HG03045 (cell line): ENCODE measurements around the gene KIF6.

Experiments used
- ATAC-seq: cut with Tn5 transposase; IDR thresholded peaks from one replicate; pipeline ENCODE4 v1.9.1; 2021; ENCODE audit warnings: mild to moderate bottlenecking, moderate library complexity; ENCODE audit not compliant: unreplicated experiment

The KIF6 gene

DNA sequence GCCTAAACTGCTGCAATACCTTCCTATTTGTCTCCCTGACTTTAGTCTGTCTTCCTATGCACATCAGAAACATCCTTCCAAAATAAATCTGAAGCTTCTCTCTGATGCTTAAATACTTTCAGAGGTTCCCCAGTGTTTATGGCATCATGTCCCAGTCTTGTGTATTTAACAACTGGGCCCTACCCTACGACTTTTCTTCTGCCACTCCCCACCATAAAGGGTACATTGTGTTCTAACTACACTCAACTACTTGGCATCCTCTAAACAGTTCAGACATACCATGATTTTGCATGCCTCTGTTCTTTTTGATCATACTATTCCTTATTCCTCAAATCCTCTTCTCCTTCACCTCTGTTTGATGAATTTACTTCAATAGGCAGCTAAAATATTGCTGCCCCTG is 259.7 kb downstream of the KIF6 start:
- no peak for ATAC-seq

DNA sequence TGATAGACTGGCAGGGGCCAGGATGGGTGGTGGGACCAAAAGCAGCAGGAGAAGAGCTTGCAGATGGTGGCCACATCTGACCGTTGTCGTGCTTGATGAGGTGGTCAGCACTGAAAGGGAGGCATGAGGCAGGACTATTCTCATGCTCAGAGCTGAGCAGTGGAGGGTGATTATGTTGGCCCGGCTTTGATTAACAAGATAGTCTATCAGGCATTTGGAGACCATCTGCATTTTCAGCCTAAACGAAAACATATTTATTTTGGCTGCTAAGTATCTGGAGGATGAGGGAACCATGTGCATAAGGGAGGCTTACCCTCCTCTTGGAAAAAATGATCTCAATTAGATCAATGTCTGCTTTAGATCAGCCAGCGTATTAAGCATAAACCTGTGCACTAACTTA is 261.1 kb downstream of the KIF6 start:
- ATAC-seq = no peak

GRCh38 chr6:39453956-39454524 is 271.2 kb downstream of the KIF6 start:
- no peak for ATAC-seq

DNA sequence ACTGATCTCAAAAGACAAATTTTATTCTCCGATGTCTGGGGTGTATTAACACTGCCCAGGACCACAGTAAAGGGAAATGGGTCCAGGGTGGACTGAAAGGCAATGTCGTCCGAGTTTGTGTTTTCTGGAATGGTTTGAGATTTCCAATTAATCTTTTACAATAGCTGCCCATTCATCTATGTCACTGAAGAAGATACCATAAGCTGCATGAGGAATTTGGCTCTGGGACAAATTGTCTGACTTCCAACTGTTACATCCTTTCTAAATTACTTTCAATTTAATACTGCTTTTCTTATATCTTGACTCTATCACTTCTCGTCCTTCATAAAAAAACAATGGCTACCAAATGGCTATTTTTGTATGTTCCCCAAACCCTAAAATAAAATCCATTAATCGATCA is 272.0 kb downstream of the KIF6 start:
- ATAC-seq = no peak

- ATAC-seq = no peak
Observed at GRCh38 chr6:39452306-39453145, 272.7 kb downstream of the KIF6 start.

GRCh38 chr6:39451831-39452230 is 273.4 kb downstream of the KIF6 start:
- no peak for ATAC-seq

GRCh38 chr6:39449022-39449421 is 276.2 kb downstream of the KIF6 start:
- ATAC-seq = no peak

DNA sequence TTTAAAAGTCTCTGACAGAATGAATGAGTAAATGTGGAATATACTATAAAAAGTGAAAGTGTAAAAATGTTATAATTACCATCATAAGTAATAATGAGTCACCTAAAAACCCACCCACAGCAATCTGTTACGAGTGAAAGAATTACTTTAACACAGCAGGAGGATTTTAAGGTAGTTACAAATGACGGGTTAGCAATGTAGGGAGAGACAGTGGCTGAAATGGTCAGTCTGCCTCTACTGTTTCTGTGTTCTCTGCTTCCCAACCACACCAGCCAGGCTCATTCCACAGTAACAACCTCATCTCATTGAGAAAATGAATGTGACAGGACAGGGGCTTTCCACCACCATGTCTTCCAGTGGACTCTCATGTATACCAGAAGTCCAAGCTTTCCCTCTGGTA is 278.3 kb downstream of the KIF6 start:
- no peak for ATAC-seq

- no peak for ATAC-seq
Observed at GRCh38 chr6:39445667-39446066, 279.5 kb downstream of the KIF6 start.

DNA sequence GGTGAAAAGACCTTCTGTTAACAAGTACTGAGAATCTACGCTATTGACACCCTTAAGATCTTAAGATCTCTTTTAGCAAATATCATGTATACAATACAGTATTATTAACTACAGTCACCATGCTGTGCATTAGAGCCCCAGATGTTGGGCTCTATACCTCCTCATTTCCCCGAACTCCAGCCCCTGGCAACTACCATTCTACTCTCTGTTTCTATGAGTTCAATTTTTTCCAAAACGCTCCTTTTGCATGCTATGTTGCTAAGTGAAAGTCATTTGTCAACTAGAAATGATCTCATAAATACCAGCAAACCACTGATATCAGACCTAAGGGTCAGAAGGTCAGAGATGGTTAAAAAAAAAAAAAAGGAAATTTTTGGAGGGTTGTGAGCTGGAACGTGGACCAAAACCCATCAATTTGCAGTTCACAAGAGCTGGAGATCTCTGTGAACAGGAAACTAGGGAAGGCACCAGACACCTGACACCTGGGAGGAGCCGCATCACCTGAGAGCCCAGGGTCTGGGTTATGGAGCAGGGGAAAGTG is 280.7 kb downstream of the KIF6 start:
- no peak for ATAC-seq

GRCh38 chr6:39441986-39442385 is 283.2 kb downstream of the KIF6 start:
- no peak for ATAC-seq

- ATAC-seq = no peak
Observed at GRCh38 chr6:39441301-39441700, 283.9 kb downstream of the KIF6 start.

- no peak for ATAC-seq
Observed at GRCh38 chr6:39440039-39440426, 285.2 kb downstream of the KIF6 start.

- no peak for ATAC-seq
Observed at GRCh38 chr6:39439342-39440038, 285.7 kb downstream of the KIF6 start.

- ATAC-seq = no peak
Observed at GRCh38 chr6:39433630-39434029, 291.6 kb downstream of the KIF6 start.

GRCh38 chr6:39432330-39433025 is 292.7 kb downstream of the KIF6 start:
- no peak for ATAC-seq

DNA sequence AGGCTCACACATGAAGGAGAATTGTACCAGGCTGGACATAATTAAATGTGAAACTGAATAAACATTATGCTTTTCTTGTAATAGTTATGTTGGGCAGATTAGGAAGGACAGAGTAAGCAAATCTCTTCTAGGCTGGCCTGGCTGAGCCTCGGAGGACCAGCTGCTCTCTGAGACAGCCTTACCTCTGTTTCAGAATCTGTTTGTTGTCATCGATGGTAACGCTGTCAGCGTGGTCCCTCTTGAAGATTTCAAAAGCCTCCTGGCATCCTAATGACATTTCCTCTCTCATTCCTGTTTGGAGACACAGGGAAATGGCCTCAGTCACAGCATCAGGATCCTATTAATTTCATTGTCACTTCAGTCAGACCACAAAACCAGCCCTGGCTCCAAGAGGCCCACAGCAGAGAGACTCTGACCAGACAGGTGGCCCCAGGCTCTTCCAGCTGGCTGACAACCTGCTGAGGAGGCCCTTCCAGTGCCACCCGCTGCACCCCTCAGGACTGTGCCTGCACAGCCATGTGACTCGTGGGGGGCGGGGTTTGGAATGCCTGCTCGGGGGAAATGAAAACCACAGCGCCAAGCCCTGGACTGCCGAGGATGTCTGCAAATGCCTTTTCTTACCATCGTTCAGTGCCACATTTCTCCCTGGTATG is 294.2 kb downstream of the KIF6 start:
- ATAC-seq = no peak

GRCh38 chr6:39430446-39430845 is 294.8 kb downstream of the KIF6 start:
- ATAC-seq = no peak

DNA sequence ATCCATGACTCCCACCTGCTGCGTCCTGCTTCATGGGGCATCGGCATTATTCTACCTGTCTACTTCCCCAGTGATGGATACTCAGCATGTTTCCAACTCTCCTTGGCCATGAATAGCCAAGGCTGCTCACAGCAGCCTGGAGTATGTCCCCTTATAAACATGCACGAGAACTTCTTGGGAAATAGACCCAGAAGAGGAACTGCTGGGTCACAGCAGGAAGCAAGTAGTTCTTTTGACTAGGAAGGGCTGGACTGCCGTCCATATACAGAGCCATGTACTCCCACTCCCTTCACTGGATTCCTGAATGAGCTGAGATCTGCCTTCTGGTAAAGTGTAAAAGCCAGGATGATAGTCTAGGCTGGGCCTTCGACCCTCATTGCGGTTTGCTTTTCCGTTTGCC is 296.4 kb downstream of the KIF6 start:
- ATAC-seq = no peak

- ATAC-seq = no peak
Observed at GRCh38 chr6:39428152-39428551, 297.1 kb downstream of the KIF6 start.

DNA sequence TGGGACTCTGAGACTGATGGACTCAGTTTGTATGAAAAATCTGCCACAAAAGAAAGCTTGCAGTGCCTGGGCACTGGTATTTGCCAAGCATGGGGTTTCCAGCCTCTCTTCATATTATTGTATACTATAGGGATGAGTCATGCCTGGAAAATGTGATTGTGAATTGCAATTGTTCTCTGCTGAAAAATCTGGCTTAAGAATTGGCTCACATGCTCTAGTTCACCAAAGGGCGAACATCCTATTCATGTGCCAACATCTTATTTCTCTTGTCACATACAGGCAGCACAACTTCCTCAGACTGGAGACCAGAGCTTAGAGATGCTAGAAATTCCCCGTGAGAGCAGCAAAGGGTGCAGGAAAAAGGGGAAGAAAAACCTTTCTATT is 299.1 kb downstream of the KIF6 start:
- ATAC-seq = no peak
